HG02763 (cell line): ENCODE data around the gene SNED1.

ENCODE experiments used
- ATAC-seq: cut with Tn5 transposase; IDR thresholded peaks from one replicate; pipeline ENCODE4 v1.9.1; 2021; ENCODE audit warnings: mild to moderate bottlenecking, moderate library complexity; ENCODE audit not compliant: unreplicated experiment

Gene SNED1

DNA sequence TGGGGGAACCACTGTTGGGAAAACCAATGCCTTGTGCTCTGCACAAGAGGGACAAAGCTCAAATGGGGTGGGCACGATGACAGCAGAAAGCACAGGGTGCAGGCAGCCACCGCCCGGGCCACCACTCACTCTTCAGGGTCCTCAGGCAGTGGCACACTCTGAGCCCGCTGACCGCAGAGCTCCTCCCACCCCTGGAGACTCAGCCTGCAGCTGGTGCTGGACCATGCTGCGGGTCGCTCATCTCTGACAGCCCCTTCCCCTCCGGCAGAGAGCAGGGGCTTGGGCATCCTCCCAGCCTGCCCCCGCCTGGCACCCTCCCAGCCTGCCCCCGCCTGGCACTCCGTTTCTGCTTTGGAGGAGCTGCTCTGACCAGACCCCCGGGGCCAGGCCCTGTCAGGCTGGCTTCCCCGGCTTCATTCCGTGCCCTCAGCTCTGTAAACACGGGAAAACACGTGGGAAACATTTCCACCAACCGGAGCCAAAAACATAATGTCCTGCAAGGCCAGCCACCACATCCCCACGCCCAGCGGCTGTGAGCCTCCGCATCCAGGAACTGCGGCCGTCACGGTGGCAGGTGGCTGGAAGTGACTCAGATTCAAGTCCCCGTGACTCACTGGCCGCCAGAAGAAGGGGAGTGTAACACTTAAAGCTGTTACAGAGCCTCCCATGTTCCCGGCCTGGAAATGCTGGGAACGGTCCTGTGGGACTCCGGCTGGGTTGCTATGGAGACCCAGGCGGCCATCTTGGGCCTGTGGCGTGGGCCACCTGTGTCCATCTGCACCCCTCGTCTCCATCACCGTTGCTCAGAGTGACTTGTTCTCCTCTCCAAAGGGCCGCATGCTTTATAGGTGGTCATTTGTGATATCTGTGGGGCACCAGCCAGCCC, 6.8 kb upstream of the SNED1 start:
- no peak for ATAC-seq

DNA sequence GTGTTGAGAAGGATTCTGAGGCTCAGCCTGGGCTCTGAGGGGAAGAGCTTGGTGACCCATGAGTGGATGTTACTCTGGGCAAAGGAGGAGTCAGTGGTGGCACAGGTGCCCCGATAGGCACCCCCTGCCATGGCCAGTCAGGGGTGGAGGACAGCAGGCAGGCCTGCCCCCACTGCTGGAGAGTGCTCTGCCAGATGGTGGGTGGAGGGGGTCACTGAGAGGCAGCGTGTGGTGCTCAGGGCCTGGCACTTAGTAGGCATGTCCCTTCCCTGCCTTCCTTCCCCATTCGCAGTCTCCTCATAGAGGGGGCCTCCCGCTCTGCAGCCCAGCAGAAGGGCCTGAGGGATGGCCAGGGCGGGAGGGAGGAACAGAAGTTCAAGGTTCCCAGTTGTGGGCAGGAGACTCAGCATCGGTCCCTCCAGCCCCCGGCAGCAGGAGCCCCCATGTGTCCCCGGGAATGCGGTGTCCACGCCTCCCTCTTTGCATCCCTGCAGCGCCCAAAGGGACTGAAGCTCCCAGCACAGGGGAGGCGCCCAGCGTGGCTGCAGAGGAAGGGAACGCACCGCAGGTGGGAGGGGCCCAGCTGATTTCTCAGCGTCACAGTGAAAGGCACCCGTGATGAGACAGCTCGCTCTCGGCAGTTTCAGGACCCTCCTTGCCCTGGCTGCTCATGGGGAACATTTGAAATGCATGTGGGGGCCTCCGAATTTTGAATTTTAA, 5.7 kb upstream of the SNED1 start:
- no peak for ATAC-seq

DNA sequence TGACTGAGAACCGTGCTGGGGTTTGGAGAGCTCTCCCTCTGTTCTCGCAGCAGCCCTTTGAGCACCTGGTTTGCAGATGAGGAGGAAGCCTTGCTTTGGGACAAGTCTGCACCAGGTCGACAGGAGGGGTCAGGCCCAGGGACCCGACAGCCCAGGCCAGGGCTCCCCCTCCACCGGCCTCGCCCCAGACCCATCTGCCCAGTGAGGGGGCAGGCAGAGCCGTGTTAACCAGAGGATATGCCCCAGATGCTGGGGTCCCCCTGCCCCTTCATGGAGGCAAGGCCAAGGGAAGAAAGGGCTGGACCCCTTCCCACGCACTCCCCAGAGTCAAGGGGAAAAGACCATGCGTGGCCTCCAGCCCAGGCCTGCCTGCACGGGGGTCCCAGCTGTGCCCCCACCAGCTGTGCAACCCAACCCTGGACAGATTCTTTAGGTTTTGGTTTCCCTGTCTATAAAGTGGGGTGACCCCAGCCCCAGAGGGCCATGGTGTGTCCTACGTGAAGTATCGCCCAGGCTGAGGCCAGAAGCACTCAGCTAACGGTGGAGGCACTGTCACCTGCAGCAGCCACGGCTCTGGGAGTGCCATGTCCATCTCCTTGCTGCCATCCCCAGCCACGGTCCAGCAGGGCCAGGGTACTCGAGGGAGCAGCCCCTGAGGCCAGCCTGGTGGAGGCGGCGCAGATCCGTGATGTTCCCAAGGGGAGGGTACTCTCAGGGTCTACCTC, 4.8 kb upstream of the SNED1 start:
- no peak for ATAC-seq

DNA sequence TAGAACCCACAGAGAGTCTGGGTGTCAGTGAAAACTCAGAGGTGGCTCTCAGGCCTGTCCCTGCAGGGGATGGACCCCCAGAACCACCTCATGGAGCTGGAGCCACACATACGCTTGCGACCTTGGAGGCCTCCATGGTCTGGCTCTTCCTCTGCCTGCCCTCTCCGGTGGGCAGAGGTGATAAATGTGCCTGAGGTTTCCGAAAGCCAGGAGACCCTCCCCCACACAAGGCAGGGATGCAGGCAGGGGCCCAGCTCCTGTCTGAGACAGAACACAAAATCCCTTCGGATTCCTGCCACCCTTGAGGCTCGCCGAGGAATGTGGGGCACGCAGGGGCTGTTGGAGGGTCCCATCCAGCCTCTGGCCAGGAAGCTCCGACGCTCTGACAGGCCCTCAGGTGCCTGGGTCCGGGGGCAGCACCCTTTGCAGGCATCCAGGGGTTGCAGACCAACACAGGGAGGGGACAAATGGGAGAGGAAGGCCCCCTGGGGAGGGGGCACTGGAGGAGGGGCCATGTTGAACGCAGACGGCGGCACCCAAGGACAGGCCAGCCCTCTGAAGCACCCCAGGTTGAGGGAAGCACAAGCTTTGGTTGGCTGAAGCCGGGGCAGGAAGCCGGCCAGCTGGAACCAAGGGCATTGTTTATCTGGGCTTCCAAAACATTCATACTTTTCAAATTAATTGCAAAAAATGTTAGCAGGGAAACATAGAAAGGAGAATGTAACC, 4.1 kb upstream of the SNED1 start:
- ATAC-seq = no peak

DNA sequence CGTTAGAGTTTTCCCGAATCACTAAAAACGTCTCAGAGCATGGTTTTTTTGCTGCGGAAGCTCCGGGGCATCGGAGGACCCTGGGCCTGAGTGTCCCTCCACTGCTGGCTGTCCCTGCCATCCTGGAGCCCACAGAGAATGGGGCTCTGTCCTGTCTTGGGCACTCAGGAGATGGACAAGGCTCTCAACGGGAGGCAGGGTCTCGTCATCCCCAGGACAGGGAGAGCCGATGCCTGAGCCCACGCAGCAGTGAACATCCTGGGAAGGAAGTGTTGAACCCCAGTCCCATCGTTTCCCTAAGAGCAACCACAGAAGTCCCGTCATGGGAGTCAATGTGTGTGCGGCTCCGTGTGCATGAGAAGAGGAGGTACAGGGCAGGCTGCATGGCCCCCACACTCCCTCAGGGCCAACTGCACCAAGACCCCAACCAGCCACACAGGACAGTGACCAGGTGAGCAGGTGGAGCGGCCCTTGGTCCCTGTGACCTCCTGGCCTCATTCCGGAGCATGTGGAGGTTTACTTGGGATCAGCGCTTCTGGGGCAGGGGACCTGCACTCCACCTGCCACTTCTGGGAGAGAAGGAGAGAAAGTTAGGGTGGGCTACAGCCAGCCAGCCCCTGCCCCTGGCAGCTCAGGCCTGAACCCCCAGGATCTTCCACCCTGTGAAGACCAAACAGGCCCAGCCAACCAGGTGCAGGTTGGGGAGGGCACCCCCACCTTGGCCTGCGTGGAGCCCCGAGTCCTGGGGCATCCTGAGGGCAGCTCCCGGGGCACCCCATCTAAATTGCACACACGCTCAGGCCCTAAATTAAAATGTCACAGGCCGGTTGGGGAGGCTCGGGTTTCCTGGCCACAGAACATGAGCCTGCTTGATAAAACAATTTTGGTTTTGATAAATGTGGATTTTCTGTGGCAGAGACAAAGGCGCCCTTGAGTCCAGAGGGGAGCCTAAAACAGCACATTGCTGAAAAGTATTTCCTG, 3.1 kb upstream of the SNED1 start:
- ATAC-seq = no peak

DNA sequence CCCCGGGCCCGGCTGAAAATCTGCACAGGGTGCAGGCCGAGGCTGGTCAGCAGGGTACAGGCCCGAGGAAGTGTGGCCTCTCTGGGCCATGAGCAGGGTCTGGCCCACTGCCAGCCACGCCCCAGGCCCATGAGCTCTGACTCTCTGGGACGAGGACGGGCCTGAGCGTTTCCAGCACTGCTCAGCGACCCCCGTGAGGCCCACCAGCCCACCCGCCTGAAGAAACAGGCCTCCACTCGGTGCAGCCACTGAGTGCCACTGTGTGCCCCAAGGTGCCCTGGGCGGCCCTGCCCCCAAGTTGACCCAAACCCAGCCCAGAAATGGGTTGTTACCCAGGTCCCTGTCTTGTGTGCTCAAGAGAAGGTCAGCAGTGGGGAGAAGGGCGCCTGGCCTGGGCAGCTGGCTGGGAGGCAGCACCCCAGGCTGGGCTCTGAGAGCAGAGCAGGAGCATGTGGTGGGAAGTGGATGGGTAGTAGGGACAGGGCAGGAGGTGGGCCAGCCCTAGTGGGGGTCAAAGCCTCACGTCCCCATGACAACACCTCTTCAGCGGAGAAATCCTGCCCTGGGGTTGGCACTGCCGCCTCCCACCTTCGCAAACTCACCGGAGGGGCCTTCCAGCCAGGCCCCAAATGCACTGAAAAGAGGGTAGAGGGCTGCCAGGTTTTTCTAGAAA, 2.1 kb upstream of the SNED1 start:
- no peak for ATAC-seq

DNA sequence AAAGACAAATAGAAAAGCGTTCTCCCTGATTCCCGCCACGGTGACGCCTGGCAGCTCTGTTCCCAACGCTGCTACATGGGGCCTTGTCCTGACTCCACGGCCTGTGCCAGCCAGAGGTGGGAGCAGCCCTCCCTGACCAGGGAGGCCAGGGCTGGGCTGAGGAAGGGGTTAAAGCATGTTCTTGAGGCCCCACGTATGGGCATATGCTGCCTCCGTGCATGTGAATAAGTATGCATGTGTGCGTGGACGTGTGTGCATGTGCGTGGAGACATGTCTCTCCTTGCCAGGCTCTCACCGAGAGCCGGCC, 1.6 kb upstream of the SNED1 start:
- ATAC-seq = no peak

DNA sequence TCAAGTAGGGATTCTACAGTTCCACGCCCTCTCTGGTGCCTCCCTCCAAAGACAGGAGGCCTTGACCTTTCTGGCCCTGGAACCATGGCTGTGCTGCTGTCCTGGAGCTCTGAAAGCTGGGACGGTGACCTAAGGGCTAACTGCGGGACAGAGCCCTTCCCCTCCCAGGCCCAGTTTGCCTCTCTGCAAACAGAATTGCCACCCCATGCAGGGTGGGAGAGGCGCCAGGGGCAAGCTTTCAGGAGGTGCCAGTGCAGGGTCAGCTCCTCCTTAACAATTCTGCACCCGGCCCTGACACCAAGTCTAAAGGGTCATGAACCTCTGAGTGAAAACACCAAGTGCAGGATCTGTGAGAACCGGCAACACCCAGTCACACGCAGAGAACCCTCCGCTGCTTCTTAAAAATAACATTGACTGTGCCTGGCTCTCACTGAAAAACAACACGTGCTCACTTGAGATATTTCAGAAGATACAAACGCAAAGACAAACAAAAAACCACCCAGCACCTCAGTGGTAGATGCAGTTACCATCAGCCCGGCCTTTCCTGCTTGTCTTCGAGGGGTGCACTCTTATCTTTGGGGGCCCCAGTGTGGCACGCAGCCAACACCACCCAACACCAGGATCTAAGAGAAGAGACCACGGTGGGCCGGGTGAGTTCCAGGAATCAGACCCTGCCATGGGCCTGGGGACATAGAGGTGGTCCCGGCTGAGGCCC, 1.1 kb upstream of the SNED1 start:
- no peak for ATAC-seq

DNA sequence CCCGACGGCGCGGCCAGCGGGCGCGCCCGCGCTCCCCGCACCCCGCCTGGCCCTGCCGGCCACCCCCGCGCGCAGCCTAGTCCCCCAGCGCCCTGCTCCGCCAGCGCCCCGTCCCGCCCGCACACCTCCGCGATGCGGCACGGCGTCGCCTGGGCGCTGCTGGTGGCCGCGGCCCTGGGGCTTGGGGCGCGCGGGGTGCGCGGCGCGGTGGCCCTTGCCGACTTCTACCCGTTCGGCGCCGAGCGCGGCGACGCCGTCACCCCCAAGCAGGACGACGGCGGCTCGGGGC, 232 bp downstream of the SNED1 start:
- ATAC-seq = no peak

DNA sequence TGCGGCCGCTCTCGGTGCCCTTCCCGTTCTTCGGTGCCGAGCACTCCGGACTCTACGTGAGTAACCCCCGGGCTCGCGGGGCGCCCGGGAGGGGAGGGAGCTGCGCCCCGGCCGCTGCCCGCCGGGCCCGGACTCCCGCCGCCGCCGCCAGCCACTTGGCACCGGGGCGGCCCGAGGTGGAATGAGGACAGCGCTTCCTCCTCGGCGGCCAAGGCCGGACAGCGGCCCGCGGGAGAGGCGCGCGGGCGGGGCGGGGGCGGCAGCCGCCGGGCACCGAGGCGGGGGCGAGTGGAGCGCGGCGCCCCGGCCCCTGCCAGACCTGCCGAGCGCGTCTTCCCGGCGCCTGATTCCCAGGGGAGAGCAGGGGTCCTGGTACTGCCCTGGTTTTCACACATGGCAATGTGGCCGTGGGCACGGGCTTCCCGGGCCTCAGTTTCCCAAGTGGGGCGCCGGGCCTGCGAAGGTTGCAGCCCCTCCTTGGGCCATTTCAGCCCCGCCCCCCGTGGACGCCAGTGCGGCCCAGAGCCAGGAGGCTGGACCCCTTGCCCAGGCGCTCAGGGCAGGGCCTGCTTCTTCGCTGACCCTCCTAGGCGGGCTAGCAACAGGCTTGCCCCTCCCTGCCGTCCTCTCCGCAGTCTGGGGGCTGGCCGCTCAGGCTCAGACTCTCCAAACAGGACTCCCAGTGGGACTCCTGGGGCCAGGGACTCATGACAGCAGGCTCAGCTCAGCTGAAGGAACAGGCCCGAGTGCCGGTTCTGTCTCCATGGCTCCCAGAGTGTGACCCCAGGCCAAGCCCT, 775 bp downstream of the SNED1 start:
- no peak for ATAC-seq

DNA sequence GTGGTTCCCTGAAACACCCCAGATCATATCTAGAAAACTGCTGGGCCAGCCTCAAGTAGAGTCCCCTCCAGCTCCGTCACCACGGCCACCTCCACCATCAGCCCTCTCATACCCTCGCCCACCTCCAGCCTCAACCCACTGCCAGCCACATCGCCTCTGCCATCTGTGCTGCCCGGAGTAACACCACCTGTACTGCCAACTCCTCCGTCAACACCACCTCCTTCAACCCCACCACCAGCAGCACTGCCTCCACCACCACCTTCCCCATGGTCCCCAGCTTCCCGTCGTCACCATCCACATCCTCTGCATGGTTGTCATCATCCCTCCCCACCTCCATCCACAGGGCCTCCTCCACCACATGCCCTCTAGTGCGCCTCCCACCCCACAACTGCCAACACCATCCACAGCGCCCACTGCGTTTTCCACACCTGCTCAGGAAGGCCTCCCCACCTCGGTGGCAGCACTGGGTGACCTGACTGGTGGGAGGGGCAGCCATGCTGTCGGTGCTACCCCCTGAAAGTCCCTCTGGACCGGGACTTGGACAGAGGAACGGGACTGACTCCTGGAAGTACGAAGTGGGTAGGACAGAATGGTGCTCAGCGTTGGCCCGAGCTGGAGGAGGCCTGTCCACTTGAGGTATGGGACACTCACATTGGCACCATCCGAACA, 1.6 kb downstream of the SNED1 start:
- no peak for ATAC-seq

DNA sequence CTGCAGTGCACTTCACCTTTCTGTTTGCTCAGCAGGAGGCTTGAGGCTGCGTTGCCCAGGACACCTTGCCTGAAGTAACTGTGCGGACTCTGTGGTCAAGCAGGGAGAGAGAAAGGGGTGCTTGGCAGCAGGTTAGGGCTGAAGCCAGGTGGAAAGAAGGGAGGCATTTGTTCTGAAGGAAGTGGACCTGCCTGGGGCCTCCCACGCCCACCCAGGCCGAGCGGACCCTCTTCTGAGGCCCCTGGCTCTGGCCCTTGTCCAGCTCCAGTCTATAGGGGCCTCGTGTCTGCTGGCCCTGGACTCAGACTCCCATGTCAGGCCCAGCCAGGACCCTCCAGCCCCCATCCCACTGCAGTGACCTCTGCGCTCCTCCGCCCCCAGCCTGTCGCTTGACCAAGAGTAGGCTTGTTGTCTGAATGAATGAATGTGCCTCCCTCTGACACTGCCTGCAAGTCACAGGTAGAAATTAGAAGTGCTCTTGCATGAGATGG, 2.5 kb downstream of the SNED1 start:
- no peak for ATAC-seq

DNA sequence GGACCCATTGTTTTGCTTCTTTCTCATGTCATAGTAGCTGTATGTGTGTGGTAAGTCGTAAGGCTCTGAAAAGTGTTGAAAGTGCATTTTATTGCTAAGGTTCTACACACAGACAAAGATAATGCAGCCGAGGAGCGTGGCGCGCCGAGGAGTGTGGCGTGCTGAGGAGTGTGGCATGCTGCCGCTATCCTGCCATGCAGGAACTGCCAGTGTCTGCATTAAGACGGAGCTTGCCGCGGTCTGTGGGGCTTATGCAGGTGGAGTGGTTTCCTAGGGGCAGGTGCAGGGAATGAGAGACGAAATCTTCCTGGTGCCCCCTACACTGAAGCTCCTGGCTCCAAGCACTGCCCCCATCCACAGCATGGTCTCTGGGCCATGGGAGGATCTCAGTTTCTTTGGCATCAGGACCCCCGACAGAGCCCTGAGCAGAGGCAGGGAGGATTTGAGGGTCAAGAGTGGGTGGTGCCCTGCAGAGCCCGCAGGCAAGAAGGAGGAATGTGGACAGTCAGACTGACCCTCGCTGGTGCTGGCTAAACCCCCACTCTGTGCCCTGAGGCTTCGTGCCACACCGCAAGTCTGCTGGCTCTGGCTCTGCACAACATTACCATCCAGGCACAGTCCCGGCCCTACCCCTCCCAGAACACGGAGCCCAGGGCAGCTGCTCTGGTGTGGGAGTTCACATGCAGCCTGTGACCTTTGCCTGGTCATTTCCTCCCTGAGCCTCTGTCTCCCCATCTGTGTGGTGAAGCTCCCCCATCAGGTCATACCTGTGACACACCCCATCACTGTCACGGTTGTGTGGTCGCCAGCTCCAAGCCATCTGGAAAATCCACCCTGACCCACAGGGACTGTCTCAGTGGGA, 3.2 kb downstream of the SNED1 start:
- ATAC-seq = no peak

DNA sequence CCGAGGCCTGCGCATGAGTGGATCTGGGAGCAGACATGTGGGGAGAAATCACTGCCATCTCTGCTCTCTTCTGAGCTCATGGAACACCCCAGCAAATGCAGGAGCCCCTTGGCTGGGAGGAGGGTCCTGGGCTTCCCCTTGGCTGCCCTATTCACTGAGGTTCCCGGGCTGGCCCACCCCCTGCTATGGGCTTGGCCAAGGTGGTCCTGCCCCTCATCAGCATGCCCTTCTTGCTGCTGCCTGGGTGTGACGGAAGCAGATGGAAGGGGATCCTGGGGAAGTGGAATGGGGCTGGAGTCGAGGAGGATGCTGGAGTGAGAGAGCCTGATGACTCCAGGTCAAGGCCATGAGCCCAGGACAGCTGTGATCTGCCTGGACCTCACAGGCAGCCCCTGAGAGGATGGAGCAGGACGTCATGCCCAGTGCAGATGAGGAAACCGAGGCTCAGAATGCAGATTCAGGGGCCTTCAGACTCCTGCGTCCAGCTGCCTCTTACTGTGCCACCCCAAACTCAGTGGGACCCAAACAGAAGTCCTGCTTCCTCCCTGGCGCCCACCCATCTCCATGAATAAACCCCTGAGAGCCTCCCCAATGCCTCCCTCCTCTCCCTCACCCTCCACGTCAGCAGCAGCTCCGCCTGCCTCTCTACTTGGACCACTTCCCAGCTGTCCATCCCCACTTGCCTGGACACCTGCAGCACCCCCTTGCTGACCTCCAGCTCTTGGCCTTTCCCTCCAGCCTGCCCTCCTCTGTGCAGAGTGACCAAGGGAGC, 4.0 kb downstream of the SNED1 start:
- ATAC-seq = no peak

DNA sequence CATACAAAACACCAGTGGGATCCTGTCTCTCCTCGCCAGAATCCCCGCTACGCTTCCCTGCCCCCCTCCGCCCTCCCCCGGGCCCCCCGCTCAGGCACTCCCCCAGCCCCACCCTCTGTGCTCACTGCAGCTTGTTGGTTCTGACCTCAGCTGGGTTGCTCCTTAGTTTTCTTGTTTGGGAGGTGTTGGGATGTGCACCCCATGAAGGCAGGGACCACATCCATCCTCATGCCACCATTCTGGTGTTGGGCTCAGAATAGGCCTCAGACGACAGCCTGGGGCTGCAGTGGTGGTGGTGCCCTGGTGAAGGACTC, 4.6 kb downstream of the SNED1 start:
- no peak for ATAC-seq

DNA sequence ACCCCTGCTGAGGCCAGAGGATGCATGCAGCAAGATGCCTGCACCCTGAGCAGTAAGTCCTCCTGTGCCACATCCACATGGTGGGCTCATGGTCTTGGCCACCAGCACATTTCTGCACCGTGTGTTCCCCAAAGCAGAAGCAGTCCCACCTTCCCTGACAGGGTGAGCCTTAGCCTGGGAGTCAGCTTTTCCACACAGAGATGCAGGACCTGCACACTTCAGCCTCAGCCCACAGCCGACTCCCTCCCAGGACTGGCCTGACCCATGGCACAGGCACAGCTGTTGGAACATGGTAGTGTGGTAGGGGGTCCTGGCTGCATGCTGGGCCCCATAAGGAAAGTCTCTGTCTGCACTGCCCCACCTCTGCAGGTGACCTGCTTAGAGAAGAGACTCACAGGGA, 5.0 kb downstream of the SNED1 start:
- no peak for ATAC-seq
